ENCODE results near the gene EREG. TPM values are rescaled to one million over a fixed set of nuclear protein-coding genes. Genes with fewer than 3 reads are reported as not detected.

EREG gene
- total and polyA plus RNA-seq, 9 of the 15 experiments (the other 6 are each of a cell fraction or from before 2014, with no cell fraction given) = 0.97 to 7.3 (median 2.5) TPM

- TF ChIP-seq ZMIZ1 (IDR thresholded peaks at IDR 0.05; ENCODE audit: low read depth in 2 of 2, low read length in 2 of 2) = 0 out of 4 replicates have a peak, but pooled peaks of 1 of the 2 experiments have one; percentile 25
- TF ChIP-seq HES1 (IDR thresholded peaks at IDR 0.05; ENCODE audit: low read depth) = no peak
- TF ChIP-seq BRF2 (IDR thresholded peaks at IDR 0.05; ENCODE audit: borderline replicate concordance, insufficient read depth, insufficient read length) = no peak
- TF ChIP-seq ZNF263 (CRISPR knock-in tag; IDR thresholded peaks at IDR 0.05; ENCODE audit: borderline replicate concordance) = no peak
- no peak for TF ChIP-seq PHF8 (IDR thresholded peaks at IDR 0.05; ENCODE audit: borderline replicate concordance, low read length)
- no peak for TF ChIP-seq ZNF407 (IDR thresholded peaks at IDR 0.05; ENCODE audit: low read depth)
- no peak for TF ChIP-seq CBX5 (IDR thresholded peaks at IDR 0.05; ENCODE audit: borderline replicate concordance, low read depth)
- no peak for TF ChIP-seq BACH1 (tag; IDR thresholded peaks at IDR 0.05)
- no peak for TF ChIP-seq STAT6 (CRISPR knock-in tag; IDR thresholded peaks at IDR 0.05)
Measured at GRCh38 chr4:74379912-74380311, 15.0 kb downstream of the EREG start (continued).

All from K562 (cell line).